SIG-M5 treated with dmso at 0.1 percent for 504 hours (cell line): ENCODE measurements around the gene DMAC2L.
"Not testable (repeated sequence)": the region's sequence is repeated elsewhere in the genome, so short reads cannot be mapped to it uniquely, and the experiment has no call there.

ENCODE experiments used
- DNase-seq: peaks from one replicate; lab custom pipeline; 2025; ENCODE audit not compliant: unreplicated experiment; lab: John Stamatoyannopoulos, UW

The DMAC2L gene

DNA sequence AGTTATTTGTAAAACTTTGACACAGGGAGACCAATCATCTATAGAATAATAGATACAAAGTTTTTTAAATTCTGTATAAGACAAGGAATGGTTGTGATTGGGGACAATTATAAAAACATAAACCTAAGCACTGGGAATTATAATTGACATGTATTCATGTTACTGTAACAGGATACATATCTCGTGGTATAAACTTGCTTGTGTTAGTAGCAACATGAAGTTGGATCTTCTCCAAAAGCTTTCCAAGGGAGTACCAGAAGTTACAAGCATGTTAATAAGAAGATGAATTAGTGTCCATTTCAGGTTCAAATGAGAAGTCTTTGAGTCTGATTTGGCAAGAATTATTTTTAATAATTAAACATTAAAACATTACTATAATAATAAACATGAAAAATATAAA lies 42.4 kb downstream of the DMAC2L start:
- no peak for DNase-seq

- no peak for DNase-seq
Measured at GRCh38 chr14:50355692-50356091, 43.6 kb downstream of the DMAC2L start.

- DNase-seq, result not testable (repeated sequence)
Measured at GRCh38 chr14:50356283-50356682, 44.2 kb downstream of the DMAC2L start.

DNA sequence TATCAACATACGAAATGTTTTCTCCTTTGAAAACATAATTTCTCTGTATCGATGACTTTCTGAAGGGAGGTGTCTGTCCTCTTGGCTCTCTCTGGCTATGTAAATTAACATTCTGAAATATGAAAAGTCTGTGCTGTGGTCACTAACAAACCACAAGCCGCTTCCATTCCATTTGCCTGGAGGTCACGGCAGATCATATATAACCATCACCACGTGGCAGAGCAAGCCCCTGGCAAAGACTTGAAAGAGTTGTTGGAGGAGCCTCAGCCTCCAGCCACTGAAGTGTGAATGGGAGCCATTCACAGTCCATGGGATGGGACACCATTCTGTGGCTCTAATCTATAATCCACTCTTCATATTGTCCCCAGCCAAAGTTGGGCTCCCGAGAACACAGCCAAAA lies 45.0 kb downstream of the DMAC2L start:
- DNase-seq, result no peak

GRCh38 chr14:50357753-50358395 lies 45.8 kb downstream of the DMAC2L start:
- DNase-seq, result no peak

DNA sequence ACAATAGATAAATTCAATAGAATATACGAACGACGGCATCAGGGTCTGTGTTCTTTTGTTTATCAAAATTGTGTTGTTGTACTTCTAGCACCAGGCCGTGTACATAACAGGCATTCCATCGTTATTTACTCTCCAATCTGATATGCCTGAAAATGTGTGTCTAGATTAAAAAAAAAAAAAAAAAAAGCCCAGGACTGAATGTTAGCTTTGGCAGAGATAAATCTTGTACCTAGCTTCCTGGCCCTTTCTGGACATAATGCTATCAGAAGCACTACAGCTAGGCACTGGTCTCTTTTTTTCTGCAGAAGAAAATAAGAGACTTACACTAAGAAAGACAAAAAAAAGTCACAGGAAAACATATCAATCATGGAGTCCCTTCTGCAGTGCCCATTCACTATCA lies 47.5 kb downstream of the DMAC2L start:
- no peak for DNase-seq

DNA sequence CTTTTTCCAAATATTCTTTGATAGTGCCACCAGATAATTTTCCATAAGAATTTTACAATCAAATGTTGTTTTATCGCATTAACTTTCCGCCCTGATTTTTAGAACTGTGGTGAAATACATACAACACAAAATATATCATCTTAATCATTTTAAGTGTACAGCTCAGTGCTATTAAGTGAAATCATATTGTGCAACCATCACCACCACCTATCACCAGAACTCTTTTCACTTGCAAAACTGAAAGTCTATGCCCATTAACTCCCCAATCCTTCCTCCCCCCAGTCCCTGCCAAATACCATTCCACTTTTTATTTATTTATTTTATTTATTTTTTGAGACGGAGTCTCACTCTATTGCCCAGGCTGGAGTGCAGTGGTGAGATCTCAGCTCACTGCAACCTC lies 48.0 kb downstream of the DMAC2L start:
- DNase-seq, result no peak

GRCh38 chr14:50360851-50361250 lies 48.7 kb downstream of the DMAC2L start:
- DNase-seq, result no peak

DNA sequence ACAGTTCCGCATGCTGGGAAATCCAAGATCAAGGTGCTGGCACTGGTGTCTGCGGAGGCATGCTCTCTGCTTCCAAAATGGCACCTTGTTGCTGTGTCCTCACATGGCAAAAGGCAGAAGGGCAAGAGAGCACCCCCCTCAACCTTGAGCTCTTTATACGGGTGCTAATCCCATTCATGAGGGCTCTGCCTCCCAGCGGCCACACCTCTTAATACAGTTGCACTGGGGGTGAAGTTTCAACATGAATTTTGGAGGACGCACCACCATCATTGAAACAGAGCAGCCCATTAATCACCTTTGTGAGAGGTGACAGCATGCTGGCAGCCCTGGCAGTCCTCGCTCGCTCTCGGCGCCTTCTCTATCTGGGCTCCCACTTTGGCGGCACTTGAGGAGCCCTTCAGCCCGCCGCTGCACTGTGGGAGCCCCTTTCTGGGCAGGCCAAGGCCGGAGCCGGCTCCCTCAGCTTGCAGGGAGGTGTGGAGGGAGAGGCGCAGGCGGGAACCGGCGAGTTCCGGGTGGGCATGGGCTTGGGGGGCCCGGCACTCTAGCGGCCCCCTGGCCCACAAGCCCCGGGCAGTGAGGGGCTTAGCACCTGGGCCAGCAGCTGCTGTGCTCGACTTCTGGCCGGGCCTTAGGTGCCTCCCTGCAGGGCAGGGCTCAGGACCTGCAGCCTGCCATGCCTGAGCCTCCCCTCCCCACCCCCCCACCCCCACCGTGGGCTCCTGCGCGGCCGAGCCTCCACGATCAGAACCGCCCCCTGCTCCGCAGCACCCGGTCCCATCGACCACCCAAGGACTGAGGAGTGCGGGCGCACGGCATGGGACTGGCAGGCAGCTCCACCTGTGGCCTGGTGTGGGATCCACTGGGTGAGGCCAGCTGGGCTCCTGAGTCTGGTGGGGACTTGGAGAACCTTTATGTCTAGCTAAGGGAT lies 49.6 kb downstream of the DMAC2L start:
- not testable (repeated sequence) for DNase-seq

DNA sequence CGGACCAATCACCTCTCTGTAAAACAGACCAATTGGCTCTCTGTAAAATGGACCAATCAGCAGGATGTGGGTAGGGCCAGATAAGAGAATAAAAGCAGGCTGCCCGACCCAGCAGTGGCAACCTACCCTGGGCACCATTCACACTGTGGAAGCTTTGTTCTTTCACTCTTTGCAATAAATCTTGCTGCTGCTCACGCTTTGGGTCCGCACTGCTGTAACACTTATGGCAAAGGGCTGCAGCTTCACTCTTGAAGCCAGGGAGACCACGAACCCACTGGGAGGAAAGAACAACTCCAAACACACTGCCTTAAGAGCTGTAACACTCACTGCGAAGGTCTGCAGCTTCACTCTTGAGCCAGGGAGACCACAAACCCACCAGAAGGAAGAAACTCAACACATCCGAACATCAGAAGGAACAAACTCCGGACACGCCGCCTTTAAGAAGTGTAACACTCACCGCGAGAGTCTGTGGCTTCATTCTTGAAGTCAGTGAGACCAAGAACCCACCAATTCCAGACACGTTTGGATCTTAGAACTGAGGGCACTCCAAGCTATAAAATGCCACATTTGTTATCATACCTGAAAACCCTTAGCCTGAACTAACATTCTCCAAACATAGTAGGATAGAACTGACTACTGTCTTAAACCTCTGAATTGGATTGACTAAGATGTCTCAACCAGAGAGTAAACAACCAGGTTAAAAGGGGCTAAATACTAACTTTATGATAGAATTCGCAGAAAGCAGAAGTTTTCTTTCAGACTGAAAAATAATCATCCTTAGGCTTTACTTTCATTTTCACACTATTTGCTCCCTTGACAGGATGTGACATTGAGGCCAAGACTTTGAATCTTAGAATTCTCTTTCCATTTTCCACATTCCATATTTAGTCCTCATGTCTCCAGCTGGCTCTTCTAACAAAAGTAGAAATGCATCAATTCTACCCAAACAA lies 50.9 kb downstream of the DMAC2L start:
- peak; percentile 16 for DNase-seq

GRCh38 chr14:50363714-50364111 lies 51.6 kb downstream of the DMAC2L start:
- DNase-seq, result peak; percentile 86

- DNase-seq, result no peak
Measured at GRCh38 chr14:50364792-50365191, 52.7 kb downstream of the DMAC2L start.

DNA sequence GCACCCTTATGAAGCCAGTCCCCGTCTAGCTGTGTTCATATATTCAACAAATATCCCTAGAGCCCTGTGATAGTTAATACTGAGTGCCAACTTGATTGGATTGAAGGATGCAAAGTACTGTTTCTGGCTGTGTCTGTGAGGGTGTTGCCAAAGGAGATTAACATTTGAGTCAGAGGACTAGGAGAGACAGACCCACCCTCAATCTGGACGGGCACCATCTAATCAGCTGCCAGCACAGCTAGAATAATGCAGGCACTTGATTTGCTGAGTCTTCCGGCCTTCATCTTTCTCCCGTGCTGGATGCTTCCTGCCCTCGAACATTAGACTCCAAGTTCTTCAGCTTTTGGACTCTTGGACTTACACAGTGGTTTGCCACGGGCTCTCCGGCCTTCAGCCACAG lies 53.4 kb downstream of the DMAC2L start:
- not testable (repeated sequence) for DNase-seq

- no peak for DNase-seq
Measured at GRCh38 chr14:50366115-50366514, 54.0 kb downstream of the DMAC2L start.

DNA sequence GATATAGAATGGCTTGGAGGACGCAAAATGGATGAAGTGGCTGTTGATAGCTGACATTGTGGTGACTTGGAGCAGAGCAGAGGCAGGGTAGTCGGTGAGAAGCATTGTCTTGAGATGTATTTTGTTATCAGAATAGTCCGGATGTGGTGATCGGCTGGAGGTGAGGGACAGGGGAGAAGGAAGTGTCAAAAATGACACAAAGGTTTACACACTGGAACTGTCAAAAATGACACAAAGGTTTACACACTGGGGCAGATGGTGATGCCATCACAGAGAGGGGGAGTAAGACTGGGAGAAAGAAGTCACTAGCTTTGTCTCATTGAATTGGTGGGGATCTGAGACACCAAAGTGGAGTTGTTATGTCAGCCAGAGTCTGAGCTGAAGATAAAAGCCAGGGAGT lies 54.5 kb downstream of the DMAC2L start:
- DNase-seq, result no peak

GRCh38 chr14:50371546-50371945 lies 59.4 kb downstream of the DMAC2L start:
- DNase-seq, result no peak

GRCh38 chr14:50373959-50374358 lies 61.8 kb downstream of the DMAC2L start:
- no peak for DNase-seq

GRCh38 chr14:50375760-50376159 lies 63.6 kb downstream of the DMAC2L start:
- DNase-seq, result no peak
